Caki2 (cell line): ENCODE data around the gene PTPRN2. TPM values are rescaled to one million over a fixed set of nuclear protein-coding genes. Genes with fewer than 3 reads are reported as not detected.
"Not testable (repeated sequence)": the region's sequence is repeated elsewhere in the genome, so short reads cannot be mapped to it uniquely, and the experiment has no call there.

Experiments
- DNase-seq: peaks from one replicate; pipeline ENCODE4 v3.0.0-alpha.2; 2015; ENCODE audit warnings: low read depth
- in situ Hi-C: cut with HindIII; loops from 2 replicates; pipeline ENCODE4 v1.10.0; 2016; ENCODE audit warnings: low sequenced_read_pairs, low pct_unique_long_range_greater_than_20kb, mixed read lengths
- total RNA-seq: library from RNA; depleted of rRNA; stranded (reverse); fragments of >200 nt; shearing (Covaris generic); gene quantifications from 2 replicates; pipeline ENCODE4 v1.2.3, GENCODE V29; 2014; ENCODE audit warnings: low replicate concordance

Gene PTPRN2
- total RNA-seq, 1 experiment from 2014 or later: 0.88 TPM

DNA sequence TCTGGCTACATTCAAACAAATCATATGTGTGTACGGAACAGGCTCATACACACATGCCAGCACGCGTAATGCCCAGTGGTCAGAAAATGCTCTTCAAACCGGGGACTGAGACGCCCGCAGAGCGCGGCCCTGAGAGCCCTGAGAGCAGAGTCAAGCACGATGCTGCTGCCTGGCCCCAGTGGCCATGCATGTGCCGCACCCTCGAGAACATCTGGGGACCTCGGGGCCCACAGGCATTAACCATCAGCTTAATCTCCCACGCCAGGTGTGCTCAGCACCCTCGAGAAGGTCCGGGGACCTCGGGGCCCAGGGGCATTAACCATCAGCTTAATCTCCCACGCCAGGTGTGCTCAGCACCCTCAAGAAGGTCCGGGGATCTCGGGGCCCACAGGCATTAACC is 163.1 kb downstream of the PTPRN2 start:
- in situ Hi-C loops: no loop called here
- no peak for DNase-seq

DNA sequence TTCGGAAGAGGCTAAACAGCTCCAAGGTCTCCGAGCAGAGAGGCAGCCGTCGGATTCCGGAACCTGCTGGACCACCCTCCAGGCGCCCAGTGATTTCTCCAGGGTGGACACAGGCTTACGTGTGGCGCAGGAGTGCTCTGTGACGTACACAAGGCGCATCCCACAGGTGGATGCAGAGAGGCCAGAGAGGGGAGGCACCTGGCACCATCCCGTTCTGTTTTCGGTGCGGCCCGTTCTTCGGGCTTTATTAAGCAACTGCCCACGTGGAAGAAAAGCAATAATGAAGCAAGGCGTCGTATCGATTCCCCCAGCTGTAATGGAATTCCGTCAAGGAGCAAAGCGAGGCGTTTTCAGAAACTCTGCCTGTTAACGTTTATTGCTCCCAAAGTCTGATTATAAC is 163.6 kb downstream of the PTPRN2 start:
- in situ Hi-C loops: no loop called here

DNA sequence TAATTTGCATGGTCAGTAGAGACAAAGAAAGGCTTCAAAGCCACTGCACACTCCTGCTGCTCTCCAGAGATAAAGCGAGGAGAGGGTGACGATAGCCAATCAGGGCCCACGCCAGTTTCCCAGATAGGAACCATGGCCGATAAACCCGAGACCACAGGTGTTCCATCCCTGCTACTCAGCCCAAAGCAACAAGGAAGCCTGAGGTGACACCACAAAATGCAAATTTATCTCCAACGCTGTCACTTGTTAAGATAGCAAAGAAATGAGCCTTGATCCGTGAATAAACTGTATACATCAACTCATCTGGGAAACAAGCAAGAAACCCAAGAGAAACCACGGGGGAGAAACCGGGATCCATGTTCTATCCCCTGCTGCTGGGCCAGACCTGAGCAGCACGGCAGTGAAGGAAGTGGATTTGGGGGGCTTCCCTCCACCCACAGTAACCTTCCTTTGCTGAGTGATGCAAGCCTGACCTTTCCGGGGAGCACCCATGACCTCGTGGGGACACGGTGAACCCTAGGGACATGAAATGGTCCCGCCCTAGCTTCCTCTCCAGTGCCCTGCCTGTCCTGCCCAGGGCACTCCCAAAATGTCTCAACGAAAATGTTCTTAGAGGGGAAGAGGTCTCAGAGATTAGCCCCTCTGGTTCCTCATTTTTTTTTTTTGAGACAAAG is 164.6 kb downstream of the PTPRN2 start:
- DNase-seq: no peak
- in situ Hi-C loops: no loop called here

More for the DNA sequence above, 163.6 kb downstream of the PTPRN2 start:
- no peak for DNase-seq

DNA sequence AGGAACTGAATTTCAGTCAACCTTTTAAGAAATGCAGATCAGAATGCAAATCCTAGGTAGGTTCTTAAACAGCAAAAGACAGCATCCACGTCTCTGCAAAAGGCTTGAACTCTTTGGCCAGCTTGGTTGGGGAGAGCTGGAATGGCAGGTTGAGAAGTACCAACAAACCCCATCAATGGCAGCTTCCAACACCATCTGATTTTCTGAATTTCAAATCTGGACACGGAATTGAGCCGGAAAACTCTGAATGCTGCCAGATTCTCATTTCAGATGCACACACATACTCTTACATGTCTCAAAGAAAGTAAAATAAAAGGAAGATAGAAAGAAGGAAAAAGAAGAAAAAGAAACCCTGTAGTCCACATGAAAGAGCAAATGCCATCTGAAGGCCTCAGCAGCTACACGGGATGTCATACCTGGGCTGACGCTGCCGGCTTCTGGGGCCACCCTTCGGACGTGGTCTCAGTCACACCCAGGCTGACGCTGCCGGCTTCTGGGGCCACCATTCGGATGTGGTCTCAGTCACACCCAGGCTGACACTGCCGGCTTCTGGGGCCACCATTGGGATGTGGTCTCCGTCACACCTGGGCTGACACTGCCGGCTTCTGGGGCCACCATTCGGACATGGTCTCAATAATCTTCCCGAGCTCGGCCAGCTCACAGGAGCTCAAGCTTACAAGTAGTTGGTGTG is 165.3 kb downstream of the PTPRN2 start:
- in situ Hi-C loops: no loop called here
- no peak for DNase-seq

DNA sequence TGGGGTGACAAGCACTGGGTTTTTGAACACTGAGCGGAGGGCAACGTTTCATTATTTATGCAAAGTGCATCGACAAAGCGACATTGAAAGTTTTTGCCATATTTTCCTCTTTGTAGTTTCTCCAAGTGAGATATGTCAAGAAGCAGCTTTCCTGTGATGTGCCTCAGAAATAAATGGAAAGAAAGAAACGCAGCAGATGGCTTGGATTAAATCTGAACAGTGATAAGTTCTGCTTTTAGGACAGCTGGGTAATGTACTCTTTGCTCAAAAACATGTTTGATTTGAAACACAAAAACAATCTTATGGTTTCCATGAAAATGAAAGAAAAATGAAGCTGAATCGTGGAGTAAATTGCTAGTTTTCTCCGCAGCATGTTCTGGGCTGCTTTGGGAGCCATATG is 166.3 kb downstream of the PTPRN2 start:
- in situ Hi-C loops: no loop called here
- DNase-seq: no peak

DNA sequence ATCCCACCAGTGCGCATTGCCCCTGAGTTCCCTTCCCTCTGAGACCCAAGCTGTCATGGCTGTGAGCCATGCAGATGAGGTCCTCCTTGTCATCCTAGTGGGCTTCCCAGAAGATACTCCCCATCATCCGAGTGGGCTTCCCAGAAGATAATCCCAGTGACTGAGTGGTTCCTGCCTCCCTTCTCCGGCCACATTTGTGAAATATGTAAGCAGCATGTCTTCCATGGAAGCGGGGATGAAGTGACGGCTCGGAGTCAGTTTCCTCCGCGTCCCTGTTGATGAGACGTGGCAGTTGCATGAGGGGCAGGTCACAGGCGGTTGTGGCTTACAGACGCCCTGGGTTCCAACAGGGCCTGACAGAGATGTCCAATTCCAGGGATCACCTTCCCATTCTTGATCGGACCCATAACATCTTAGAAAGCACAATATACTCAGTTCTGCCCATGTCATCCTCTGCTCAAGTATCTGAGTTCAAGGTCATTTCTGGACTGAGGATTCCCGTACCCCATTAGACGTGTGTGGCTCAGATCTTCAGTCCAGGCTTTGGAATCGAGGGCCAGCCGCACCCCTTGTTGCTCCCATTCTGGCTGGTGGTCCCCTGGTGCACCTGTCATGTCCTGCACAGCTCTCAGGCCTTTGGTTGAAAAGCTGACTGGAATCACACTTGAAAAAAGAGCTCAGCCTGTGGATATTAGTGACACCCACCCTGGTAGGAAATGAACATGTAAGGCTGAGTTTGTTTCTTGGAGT is 166.9 kb downstream of the PTPRN2 start:
- in situ Hi-C loops: no loop called here
- DNase-seq: no peak

DNA sequence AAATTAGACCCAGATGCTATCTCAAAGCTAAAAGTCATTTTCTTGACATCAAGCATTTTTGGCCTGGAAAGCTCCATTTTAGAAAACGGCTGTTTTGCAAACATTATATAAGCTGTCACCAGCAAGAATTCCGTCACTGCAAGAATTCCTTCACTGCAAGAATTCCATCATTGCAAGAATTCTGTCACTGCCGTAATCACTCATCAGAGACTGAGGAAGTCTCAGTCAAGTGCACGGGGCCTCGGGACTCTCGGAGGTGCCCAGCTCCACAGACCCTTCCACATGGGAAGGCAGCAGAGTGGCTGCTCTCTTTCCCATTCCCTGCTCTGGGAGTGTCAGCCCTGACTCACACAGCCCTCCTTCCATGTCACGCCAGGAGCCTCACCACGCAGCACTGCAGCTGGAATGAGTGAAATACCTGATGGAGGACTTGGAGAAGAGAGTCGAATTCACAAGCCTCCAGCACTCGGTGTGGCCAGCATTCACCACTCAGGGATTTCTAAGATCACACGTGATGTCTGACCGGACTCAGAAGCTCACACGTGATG is 168.3 kb downstream of the PTPRN2 start:
- DNase-seq: no peak
- in situ Hi-C loops: no loop called here

DNA sequence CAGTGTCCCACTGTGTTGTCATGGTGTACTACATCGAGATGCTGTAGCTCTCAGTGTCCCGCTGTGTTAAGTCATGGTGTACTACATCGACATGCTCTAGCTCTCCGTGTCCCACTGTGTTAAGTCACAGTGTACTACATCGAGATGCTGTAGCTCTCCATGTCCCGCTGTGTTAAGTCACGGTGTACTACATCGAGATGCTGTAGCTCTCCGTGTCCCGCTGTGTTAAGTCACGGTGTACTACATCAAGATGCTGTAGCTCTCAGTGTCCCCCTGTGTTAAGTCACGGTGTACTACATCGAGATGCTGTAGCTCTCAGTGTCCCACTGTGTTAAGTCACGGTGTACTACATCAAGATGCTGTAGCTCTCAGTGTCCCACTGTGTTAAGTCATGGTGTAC is 169.2 kb downstream of the PTPRN2 start:
- in situ Hi-C loops: not testable (repeated sequence)

DNA sequence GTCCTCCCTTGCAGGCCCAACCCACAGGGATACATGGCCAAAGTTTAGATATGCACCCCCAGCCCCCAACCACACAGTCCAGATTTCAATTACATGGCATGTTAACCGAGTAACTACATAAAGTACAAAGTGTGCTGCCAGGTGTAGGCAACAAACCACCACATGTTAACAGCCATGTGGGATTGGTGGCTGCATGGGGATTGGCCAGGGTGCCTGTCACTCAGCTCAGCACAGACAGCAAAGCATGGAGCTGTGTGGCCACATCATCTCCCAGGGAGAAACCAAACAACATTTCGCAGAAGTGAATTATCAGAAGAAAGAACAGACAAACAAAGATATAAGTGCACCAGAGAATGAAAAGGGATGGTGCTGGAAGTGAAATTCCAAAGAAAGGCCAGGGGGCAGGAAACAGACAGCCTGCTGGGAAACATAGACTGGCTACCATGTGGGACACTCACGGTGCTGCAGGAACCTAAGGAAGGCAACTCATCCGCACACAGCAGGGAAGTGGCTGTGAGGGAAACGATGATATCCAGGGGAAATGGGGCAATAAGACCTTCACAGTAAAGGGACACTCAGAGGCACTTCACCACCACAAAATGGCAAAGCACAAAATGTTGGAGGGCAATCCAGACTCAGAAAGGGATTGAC is 171.2 kb downstream of the PTPRN2 start:
- in situ Hi-C loops: no loop called here
- no peak for DNase-seq

More for the DNA sequence above, 169.2 kb downstream of the PTPRN2 start:
- not testable (repeated sequence) for DNase-seq

DNA sequence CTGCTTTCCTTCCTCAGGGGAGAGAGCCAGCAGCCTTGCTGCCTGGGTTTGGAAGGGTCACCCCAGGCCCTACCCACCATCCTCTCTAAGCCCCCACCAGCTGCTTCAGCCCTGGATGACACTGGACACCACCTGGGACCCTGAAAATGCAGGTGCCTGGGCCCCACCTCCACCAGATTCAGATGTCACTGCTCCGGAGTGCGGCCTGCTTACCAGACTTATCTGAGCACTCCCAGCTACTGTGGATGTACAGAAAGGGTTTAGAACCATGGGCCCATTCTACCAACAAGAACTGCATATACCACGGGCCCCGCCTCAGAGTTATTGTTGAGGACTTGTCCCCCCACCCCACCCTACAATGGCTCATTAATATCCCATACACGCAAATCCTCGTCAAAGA is 172.3 kb downstream of the PTPRN2 start:
- no peak for DNase-seq
- in situ Hi-C loops: no loop called here

DNA sequence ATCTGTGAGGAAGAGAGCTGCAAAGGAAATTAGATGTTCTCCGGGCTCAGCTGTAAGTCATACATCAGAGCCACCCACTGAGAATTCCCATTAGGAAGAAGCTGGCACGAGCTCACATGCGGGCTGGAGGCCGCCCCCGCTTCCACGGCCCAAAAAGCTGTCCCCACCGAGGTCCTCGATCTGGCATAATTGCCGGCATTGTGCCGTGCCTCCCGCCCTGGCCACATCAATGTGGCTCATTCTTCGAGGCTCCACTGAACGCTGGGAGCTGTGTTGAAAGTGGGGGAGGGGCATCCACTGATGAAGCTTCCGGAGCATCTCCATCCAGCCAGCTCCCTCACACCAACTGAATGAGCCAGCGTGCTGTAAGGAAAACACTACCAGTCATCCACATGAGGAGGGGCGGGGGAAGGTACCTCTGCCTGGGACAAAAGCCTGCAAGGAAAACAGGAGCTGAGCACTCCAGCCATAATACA is 173.1 kb downstream of the PTPRN2 start:
- in situ Hi-C loops: no loop called here
- DNase-seq: no peak

DNA sequence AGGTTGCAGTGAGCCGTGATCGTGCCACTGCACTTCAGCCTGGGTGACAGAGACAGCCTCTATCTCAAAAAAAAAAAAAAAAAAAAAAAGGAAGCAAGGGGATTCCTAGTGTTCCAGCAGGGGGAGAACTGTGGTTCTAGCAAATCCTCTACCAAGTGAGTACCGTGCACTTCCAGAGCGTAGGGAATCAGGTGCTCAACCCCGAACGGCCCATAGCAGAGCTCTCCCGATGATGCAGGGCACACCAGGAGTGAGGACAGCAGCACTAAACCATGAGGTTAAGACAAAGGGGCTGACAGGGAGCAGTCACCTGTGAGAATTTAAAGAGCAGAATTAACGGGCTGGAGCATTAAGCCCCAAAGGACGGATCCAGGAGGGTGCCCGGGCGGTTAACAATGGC is 173.6 kb downstream of the PTPRN2 start:
- in situ Hi-C loops: no loop called here
- no peak for DNase-seq

DNA sequence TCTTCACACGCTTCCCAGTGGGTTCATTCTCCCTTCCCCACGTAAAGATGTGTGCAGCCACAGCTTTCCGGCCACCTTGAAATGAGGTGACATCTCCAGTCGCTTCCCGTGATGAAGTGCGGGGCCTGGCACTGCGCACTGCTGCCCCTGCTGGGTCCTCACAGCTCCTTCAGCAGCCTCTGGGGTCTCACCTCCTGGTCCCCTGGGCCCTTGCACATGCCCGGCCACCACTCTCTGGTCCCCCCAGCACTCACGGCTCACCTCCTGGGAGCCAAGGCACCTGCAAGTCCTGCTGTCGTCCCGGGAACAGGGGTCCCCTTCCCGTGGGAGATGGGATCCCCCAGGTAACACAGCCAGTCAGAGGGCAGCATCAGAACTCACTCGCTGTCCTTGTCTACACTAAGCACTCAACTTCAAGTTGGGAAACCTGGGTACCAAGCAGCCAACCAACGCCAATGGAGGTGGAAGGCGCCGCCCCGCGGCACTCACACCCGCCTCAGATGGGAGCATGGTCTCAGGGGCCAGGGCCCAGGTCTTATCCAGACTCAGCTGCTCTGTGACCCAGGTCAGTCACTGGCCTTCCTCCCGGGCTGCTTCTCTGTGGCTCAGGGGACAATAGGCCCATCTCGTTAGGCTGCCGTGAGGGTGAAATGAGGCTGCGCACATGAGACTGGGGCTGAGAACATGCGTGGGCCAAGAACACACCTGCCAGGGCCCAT is 176.2 kb downstream of the PTPRN2 start:
- no peak for DNase-seq
- in situ Hi-C loops: no loop called here

DNA sequence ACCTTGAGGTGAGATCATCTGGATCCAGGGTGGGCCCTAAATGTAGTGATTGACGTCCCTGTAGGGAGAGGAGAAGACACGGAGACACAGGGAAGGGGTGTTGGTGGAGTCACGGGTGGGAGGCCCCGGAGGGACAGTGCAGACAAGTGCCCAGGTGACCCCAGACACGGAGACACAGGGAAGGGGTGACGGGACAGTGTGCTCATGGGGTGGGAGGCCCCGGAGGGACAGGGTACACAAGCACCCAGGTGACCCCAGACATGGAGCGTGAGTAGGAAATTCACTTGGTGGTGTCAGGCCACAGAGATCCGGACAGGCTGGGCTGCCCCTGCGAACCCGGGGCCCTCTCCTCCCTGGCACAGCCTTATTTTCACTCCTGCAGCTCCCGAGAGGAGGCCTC is 176.9 kb downstream of the PTPRN2 start:
- in situ Hi-C loops: no loop called here

DNA sequence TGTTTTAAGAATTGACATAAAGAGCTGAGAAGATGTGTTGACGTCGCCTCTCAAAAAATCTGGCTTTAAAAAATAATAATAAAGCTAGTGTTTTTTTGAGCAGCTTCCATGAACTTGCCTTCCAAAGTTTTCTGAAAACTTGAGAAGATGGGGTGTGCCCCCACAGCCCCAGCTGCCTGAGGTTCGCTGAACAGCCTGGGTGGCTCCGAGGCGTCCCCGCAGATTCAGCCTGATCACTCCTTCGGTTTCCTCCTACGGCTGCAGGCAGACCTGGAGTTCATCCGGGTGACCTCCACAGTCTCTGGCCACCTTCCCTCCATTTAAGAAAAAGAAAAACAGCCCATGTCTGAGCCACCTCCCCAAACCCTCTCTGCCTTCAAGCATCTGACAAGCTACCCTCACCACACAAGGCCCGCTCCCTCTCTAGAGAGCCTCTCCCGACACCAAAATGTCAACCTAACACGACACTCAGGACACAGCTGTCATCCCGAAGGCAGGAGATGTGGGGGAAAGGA is 177.8 kb downstream of the PTPRN2 start:
- no peak for DNase-seq
- in situ Hi-C loops: no loop called here

More for the DNA sequence above, 176.9 kb downstream of the PTPRN2 start:
- DNase-seq: no peak

DNA sequence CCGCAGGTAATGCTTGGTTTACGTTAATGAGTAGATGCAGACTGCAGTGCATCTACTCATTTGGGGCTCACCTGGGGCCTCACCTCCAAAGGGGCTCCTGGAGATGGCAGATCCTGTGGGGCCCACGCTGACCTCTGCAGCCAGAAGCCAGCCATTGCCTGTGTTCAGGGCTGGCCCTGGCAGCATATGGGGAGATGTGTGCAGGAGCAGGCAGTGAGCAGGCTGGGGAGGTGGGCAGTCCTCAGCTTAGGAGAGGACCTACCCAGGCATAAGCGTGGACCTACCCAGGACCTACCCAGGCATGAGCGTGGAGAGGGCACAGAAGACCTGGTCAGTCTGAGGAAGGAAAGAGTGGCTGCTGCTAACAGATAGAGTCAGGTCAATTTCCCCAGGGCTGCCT is 178.5 kb downstream of the PTPRN2 start:
- in situ Hi-C loops: no loop called here
- DNase-seq: no peak

DNA sequence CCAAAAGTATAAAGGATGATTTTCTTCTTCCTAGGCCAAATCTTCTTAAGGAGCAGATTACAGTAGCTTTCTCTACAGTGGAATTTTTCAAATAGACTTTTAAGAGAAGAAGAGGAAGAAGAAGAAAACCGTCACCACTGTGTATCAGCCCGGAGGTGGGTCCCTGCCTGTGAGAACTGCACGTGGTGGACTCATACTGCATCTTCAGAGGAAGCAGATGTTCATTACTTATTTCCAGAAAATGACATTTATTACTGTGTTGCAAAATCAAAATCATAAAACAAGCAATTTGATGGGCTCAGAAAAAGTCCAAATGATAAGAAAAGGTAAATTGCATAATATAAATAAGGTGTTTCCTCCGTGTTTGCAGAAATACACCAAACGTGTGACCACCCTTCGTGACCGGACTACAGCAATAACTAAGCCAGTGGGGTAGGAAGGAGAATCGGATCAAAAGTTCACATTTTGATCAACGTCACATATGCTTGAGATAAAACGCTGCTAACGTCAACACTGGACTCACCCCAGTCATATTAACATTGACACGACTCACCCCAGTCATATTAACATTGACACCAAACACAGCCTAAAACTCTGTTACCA is 179.2 kb downstream of the PTPRN2 start:
- in situ Hi-C loops: no loop called here
- DNase-seq: no peak
